Coronary artery (tissue), 2 donors: Measurements from ENCODE around the gene DAZL.
A peak's percentile ranks its signal among the peaks of the same experiment; 100 is the strongest.

ENCODE experiments used
- DNase-seq: peaks from one replicate; pipeline ENCODE4 v3.0.0-alpha.2; 2017; ENCODE audit warnings: low spot score
- H3K27ac ChIP-seq, 2 donors: fragments of 200-600 bp; sonication (generic); one replicate each; pipeline ENCODE4 v1.5.1; 2016 to 2019
- H3K4me3 ChIP-seq: fragments of 200-600 bp; sonication (generic); 2 replicates; pipeline ENCODE4 v1.5.1; 2016; ENCODE audit warnings: mild to moderate bottlenecking, moderate library complexity
- CTCF ChIP-seq: fragments of 200-600 bp; sonication (generic); IDR thresholded peaks from one replicate; pipeline ENCODE4 v1.5.1; 2019; ENCODE audit warnings: antibody characterized with exemption

DAZL gene

GRCh38 chr3:16552757-16553156, 52.5 kb downstream of the DAZL start:
- Histone ChIP-seq H3K4me3 (no peak overlapping the region), H3K27ac (no peak overlapping the region)
- TF ChIP-seq CTCF, result no peak
- DNase-seq, result no peak

- no peak for DNase-seq
- TF ChIP-seq CTCF, result no peak
- Histone ChIP-seq H3K27ac (no peak overlapping the region), H3K4me3 (no peak overlapping the region)
These were observed 53.8 kb downstream of the DAZL start for GRCh38 chr3:16551342-16551976.

GRCh38 chr3:16550676-16551341, 54.4 kb downstream of the DAZL start:
- peak; percentile 73 for TF ChIP-seq CTCF
- no peak overlapping the region for H3K27ac ChIP-seq
- no peak for DNase-seq
- H3K4me3 ChIP-seq, result peak overlapping the region; percentile 2

GRCh38 chr3:16550305-16550675, 54.9 kb downstream of the DAZL start:
- Histone ChIP-seq H3K4me3 (peak overlapping the region; percentile 2), H3K27ac (no peak overlapping the region)

GRCh38 chr3:16548721-16549120, 56.5 kb downstream of the DAZL start:
- Histone ChIP-seq H3K4me3 (no peak overlapping the region), H3K27ac (no peak overlapping the region)
- no peak for DNase-seq
- no peak for TF ChIP-seq CTCF

More at GRCh38 chr3:16550305-16550675, 54.9 kb downstream of the DAZL start:
- DNase-seq, result no peak
- TF ChIP-seq CTCF, result no peak

- no peak for DNase-seq
- no peak for TF ChIP-seq CTCF
- no peak overlapping the region for H3K4me3 ChIP-seq
- no peak overlapping the region for H3K27ac ChIP-seq
These were observed 57.5 kb downstream of the DAZL start for GRCh38 chr3:16547561-16548357.
